ENCODE results near the gene RNF220.
"Not testable (repeated sequence)": the region's sequence is repeated elsewhere in the genome, so short reads cannot be mapped to it uniquely, and the experiment has no call there.

RNF220 gene

GRCh38 chr1:44496541-44497171 is 91.6 kb downstream of the RNF220 start:
- no peak for DNase-seq (ENCODE audit: low read depth)

DNA sequence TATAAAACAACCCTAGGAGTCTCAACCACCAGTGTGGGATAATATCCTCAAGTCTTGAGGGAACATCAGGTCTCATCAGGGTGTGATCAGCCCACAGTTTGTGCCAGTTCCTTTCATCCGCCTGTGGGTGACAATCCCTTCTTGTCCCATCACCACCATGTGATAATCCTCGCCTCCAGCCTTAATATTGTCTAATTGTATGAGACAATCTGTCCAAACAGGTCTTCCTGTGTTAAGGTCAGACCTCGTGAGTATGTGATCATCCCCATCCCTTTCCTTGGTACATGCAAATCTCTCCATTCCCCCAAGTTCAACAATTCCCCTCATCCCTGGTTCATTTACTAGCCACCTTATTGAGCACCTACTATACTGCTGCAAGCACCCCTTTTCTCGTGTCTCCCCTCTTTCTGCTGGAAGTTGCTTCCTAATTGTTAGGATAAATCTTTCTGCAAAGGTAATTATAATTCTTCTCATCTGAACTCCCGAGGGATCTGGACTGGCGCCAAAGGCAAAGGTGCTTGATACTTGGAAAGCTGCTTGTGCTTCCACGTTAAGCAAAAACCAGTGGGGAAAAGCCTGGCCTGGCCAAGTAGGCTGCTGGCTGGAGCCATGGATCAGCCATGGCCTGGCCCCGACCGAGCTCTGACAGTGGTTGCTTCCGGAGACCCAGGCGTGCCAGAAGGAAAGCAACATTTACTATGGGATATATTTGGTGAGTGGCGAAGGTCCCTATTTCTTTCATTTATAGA is 92.5 kb downstream of the RNF220 start:
- DNase-seq (ENCODE audit: low read depth) = no peak

DNA sequence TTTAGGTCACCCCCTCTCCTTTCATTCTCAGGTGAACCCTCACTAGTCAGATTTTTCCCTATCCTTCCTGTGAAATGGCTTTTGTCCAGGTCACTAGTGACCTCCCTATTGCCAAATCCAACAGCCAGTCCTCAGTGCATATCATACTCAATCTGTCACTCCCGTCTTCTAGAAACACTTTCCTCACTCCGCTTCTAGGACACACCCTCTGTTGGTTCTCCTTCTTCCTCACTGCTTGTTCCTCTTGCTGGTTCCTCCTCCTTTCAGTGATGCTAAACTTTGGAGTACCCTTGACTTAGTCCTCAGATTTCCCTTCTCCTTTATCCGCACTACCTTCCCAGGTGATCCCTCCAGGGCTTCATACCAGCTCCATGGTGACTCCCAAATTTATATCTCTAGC is 94.3 kb downstream of the RNF220 start:
- DNase-seq (ENCODE audit: low read depth) = no peak

- no peak for DNase-seq (ENCODE audit: low read depth)
Observed at GRCh38 chr1:44500181-44501046, 95.4 kb downstream of the RNF220 start.

DNA sequence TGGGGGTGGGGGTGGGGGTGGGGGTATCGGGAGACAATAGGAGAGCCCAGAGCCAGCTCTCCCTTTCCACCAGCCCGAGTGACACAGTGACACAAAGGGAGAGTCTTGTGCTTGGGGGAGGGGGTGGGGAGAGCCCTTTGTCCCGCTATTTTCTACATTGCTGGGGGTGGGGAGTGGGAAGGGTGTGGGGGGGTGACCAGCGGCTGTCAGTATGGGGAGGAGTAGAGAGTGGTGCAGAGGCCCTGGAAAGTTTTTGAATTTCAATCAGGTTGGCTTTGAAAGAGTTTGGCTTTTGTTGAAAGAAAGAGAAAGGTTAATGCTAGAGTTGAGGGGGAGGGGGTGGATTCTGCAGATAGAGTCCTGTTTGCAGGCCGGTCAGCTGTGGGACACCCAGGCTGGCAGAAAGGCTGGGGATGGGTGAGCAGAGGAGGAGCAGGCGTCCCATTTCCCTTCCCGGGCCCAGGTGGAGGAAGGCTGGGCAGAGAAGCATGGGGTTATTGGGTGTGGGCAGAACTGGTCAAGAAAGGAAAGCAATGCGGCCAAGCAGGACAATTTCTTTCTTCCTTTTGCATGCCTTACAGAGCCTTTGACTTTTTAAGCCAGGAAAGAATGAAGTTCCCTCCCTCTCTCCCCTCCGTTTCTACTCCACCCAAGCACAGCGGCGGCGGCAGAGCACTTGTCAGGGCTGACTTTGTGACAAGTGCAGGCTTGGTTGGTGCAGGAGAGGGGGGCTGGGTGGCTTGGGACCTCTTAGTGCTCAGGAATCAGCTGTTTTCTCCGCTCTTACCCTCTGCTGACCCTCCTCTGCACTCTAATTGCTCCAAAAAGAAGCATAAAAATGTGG is 96.2 kb downstream of the RNF220 start:
- DNase-seq (ENCODE audit: low read depth) = no peak

GRCh38 chr1:44502823-44503222 is 97.8 kb downstream of the RNF220 start:
- DNase-seq (ENCODE audit: low read depth) = not testable (repeated sequence)

- DNase-seq (ENCODE audit: low read depth) = no peak
Observed at GRCh38 chr1:44503625-44504024, 98.6 kb downstream of the RNF220 start.

DNA sequence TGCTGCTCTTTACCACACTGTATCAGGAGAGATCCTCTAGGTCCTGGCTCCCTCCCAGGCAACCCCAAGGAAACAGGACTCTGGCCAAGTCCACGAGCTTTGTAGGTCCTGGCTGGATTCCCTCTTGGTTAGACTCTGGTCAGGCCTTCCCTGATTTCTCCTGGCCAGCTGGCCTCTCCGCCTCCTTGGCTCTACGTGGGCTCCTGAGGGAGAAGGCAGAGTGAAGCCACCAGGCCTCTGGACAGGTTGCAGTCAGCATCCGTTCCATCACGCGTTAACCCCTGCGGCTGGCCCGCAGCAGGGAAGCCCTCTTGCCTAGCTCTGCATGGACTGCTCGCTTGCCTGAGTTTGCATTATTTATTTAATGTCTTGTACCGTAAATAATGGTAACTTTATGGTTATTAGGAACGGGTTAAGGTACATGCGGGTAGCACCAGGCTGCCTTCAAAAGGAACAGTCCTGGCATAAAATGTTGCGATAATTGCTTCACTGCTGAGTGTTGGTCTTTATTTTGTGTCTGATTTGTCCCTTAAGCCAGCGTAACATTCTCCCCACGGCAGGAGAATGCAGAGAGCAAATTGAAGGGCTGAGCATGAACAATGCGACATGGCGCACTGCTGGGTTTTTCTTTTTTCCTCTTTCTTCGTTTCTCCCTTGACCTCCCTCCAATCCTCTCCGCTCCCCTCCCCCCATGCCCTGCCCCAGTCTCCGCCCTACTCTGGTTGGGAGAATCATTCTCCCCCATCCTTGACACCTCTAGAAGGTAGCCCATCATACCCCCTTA is 100.3 kb downstream of the RNF220 start:
- DNase-seq (ENCODE audit: low read depth) = no peak

DNA sequence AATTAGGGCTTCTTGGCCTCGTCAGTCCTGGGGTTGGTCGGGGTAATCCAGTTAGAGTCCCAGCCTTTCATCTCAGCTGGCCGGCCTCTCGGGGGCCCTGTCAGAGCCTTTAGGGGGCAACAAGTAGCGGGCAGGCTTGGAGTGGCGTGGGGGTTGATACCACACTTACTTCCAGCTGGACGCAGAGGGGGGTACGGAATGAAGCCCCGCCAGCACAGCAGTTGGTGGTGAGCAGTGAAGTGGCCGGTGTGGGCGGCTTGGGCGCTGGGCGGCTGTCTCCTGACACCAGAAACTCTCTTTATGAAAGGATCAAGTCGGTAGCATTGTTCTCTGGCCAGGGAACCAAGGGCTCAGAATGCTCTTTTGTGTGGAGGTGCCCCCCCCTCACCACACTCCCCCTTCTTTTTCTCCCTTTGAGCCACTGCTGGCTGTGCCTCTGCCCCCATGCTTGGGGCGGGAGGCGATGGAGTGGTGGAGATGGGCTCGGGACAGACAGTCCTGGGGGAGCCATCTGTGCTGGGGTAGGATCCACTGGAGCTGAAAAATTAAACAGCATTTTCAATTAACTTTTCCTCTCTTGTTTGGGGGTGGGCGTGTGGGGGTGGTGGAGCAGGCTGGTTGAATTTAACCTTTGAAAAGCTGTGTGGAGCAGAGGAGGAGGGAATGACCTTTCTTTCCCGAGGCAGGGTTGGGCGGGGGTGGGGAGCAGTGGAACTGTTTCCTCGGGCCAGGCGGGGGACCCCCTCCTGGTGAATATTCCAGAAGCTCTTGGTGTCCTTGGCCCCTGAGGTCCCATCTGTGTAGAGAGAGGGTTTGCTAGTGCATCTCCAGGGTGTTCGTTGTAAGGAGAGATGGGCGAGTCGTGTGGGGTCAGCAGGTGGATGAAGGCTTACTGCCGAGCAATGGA is 102.7 kb downstream of the RNF220 start:
- DNase-seq (ENCODE audit: low read depth) = no peak

DNA sequence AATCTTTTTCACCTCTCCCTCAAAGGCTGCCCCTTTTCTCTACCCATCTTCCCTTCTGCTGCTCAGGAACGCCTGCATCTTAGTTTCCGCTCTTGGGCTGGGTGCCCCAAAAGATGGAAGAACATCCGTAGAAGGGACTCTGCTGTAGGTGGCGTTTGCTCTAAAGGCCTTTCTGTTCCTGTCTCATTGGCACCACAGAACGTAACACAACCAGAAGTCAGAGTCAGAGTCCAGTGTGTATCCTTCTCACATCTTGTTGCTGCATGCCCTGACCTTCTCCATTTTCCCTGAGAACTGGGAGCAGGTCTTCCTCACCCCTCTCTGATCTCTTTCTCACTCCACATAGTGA is 103.3 kb downstream of the RNF220 start:
- no peak for DNase-seq (ENCODE audit: low read depth)

DNA sequence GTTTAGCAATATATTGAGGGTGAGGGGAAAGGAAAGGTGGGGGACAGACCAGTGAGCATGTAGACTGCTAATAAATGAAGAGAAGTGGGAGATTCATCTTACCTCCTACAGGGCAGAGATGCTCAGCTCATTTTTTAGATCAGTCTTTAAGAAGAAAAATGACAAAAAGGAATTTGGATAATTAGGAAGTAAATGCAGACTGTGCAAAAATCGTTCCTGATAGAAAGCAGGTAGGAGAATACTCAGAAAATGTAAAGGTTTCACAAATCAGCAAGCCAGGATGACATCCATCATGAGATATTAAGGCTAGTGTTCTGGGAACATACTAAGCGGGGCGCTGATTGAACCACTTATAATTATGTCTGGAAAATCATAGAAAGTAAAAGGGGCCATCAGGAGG is 106.3 kb downstream of the RNF220 start:
- no peak for DNase-seq (ENCODE audit: low read depth)

GRCh38 chr1:44511769-44512168 is 106.7 kb downstream of the RNF220 start:
- no peak for DNase-seq (ENCODE audit: low read depth)

- DNase-seq (ENCODE audit: low read depth) = no peak
Observed at GRCh38 chr1:44512313-44512885, 107.3 kb downstream of the RNF220 start.

DNA sequence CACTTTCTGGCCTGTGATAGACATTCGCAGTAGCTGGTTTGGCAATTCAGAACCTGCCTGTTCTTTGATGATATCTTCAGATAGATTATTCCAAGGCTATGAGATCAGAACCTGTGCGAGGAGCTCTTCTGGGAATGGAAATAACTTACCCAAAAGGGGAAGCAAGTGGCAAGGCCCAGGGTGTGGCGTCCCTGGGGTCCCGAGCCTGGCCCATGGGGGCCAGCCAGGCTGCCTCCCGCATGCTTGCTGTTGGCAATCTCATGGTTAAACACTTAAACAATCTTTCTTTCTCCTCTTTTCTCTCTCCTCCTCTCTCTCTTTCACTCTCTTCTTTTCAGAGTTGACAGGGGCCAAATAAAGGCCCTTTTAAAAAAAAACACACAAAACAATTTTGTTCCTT is 108.1 kb downstream of the RNF220 start:
- no peak for DNase-seq (ENCODE audit: low read depth)

GRCh38 chr1:44514673-44515072 is 109.6 kb downstream of the RNF220 start:
- no peak for DNase-seq (ENCODE audit: low read depth)

DNA sequence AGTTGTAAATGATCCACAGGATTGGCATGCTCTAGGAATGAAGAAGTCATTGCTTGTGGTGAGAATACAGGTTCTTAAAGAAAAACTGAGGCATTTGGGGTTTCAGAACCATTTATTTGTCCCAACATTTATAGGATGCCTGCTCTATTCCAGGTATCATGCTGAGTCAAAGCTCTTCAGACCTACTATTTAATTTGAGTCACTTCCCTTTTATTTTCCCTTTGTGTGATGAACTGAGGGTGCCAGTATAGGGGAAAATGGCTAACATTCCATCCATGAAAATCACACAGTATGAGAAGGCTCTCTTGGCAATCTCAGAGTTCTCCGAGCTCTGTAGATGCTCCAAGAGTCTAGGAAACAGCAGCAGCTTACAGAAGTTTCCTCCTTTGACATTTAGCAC is 110.4 kb downstream of the RNF220 start:
- DNase-seq (ENCODE audit: low read depth) = no peak

GRCh38 chr1:44519035-44519676 is 114.1 kb downstream of the RNF220 start:
- no peak for DNase-seq (ENCODE audit: low read depth)

DNA sequence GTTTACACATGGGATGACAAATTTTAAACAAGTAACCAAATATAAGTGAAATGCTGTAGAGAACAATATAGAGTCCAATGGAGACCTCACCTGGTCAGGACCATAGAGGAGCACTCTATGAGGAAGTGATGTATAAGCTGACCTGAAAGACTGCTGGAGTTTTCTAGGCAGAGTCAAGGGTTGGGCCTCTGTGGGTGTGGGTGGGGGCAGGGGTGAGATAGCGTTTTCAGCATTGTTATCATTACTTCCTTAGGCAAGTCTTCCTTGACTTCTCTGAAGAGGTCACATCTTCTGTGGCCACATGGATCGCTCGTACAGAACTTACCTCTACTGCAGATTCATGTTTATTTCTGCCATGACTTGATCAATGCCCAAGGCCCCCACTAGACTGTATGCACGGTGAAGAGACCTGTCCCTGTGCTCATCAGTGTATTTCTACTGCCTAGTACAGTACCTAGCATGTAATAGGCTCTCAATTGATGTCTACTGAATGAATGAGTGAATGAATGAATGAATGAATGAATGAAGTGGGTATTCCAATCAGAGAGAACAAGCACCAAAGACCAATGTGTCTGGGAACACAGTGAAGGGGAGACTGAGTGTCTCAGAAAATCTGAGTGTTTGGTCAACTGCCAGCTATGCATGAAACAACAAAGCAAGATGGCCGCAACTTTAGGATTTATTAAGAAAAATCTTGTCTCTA is 116.5 kb downstream of the RNF220 start:
- no peak for DNase-seq (ENCODE audit: low read depth)
